ENCODE data around the gene ZNF480.
"Not testable (repeated sequence)": the region's sequence is repeated elsewhere in the genome, so short reads cannot be mapped to it uniquely, and the experiment has no call there.

The ZNF480 gene

GRCh38 chr19:52286256-52286655 lies 10.7 kb upstream of the ZNF480 start:
- H3K9me3 ChIP-seq (ENCODE audit: control insufficient read depth, insufficient read depth, low read depth, low read length): peaks cover 3% of the 10 kb centered on the region; the same call in 1 of the 2 replicates
- peaks cover 91% of the 10 kb centered on the region for H3K36me3 ChIP-seq (ENCODE audit: control insufficient read depth, insufficient read depth, low read length)
- no peaks in the 10 kb centered on the region for H3K27me3 ChIP-seq (ENCODE audit: control insufficient read depth, insufficient read depth, low read length)
- no peak overlapping the region for H3K4me3 ChIP-seq (ENCODE audit: low read depth, low read length)
- no peak overlapping the region for H3K9ac ChIP-seq (ENCODE audit: low read length)
- H3K27ac ChIP-seq (ENCODE audit: low read depth, low read length): no peak overlapping the region
- no peaks in the 10 kb centered on the region for H3K4me1 ChIP-seq (ENCODE audit: control insufficient read depth, insufficient read depth, low read length)

- no peak overlapping the region for H3K27ac ChIP-seq (ENCODE audit: low read depth, low read length)
- H3K9me3 ChIP-seq (ENCODE audit: control insufficient read depth, insufficient read depth, low read depth, low read length): peaks cover 3% of the 10 kb centered on the region; the same call in 1 of the 2 replicates
- H3K36me3 ChIP-seq (ENCODE audit: control insufficient read depth, insufficient read depth, low read length): peaks cover 52% of the 10 kb centered on the region
- no peaks in the 10 kb centered on the region for H3K27me3 ChIP-seq (ENCODE audit: control insufficient read depth, insufficient read depth, low read length)
- H3K9ac ChIP-seq (ENCODE audit: low read length): no peak overlapping the region
- H3K4me1 ChIP-seq (ENCODE audit: control insufficient read depth, insufficient read depth, low read length): no peaks in the 10 kb centered on the region
- H3K4me3 ChIP-seq (ENCODE audit: low read depth, low read length): no peak overlapping the region
Measured at GRCh38 chr19:52291781-52292180, 5.2 kb upstream of the ZNF480 start.

- not testable (repeated sequence) for H3K27me3 ChIP-seq (ENCODE audit: control insufficient read depth, insufficient read depth, low read length); H3K4me1 ChIP-seq (ENCODE audit: control insufficient read depth, insufficient read depth, low read length); H3K27ac ChIP-seq (ENCODE audit: low read depth, low read length); H3K4me3 ChIP-seq (ENCODE audit: low read depth, low read length); H3K9me3 ChIP-seq (ENCODE audit: control insufficient read depth, insufficient read depth, low read depth, low read length); H3K9ac ChIP-seq (ENCODE audit: low read length)
- H3K36me3 ChIP-seq (ENCODE audit: control insufficient read depth, insufficient read depth, low read length): peaks cover 41% of the 10 kb centered on the region
Measured at GRCh38 chr19:52292946-52293345, 4.0 kb upstream of the ZNF480 start.

- Histone ChIP-seq H3K27ac (ENCODE audit: low read depth, low read length) (no peak overlapping the region), H3K27me3 (ENCODE audit: control insufficient read depth, insufficient read depth, low read length) (no peaks in the 10 kb centered on the region), H3K9ac (ENCODE audit: low read length) (no peak overlapping the region), H3K4me3 (ENCODE audit: low read depth, low read length) (peak overlapping the region; percentile 54), H3K36me3 (ENCODE audit: control insufficient read depth, insufficient read depth, low read length) (peaks cover 39% of the 10 kb centered on the region), H3K9me3 (ENCODE audit: control insufficient read depth, insufficient read depth, low read depth, low read length) (peaks cover 25% of the 10 kb centered on the region; the same call in 1 of the 2 replicates), H3K4me1 (ENCODE audit: control insufficient read depth, insufficient read depth, low read length) (no peaks in the 10 kb centered on the region)
Measured at GRCh38 chr19:52296400-52296772, 583 bp upstream of the ZNF480 start.

GRCh38 chr19:52297601-52298364 lies 814 bp downstream of the ZNF480 start:
- H3K36me3 ChIP-seq (ENCODE audit: control insufficient read depth, insufficient read depth, low read length): peaks cover 42% of the 10 kb centered on the region
- H3K4me1 ChIP-seq (ENCODE audit: control insufficient read depth, insufficient read depth, low read length): no peaks in the 10 kb centered on the region
- H3K4me3 ChIP-seq (ENCODE audit: low read depth, low read length): peak overlapping the region; percentile 96
- peak overlapping the region; percentile 96 for H3K9ac ChIP-seq (ENCODE audit: low read length)
- peak overlapping the region; percentile 79; the same call in 1 of the 2 replicates for H3K27ac ChIP-seq (ENCODE audit: low read depth, low read length)
- H3K27me3 ChIP-seq (ENCODE audit: control insufficient read depth, insufficient read depth, low read length): no peaks in the 10 kb centered on the region
- H3K9me3 ChIP-seq (ENCODE audit: control insufficient read depth, insufficient read depth, low read depth, low read length): peaks cover 37% of the 10 kb centered on the region

GRCh38 chr19:52307275-52307674 lies 10.3 kb downstream of the ZNF480 start:
- no peak overlapping the region for H3K9ac ChIP-seq (ENCODE audit: low read length)
- H3K9me3 ChIP-seq (ENCODE audit: control insufficient read depth, insufficient read depth, low read depth, low read length): peaks cover 78% of the 10 kb centered on the region
- H3K27ac ChIP-seq (ENCODE audit: low read depth, low read length): no peak overlapping the region
- peaks cover 86% of the 10 kb centered on the region for H3K36me3 ChIP-seq (ENCODE audit: control insufficient read depth, insufficient read depth, low read length)
- H3K4me1 ChIP-seq (ENCODE audit: control insufficient read depth, insufficient read depth, low read length): no peaks in the 10 kb centered on the region
- H3K4me3 ChIP-seq (ENCODE audit: low read depth, low read length): 0 out of 2 replicates have a peak overlapping the region, but pooled peaks have one; percentile 6
- H3K27me3 ChIP-seq (ENCODE audit: control insufficient read depth, insufficient read depth, low read length): no peaks in the 10 kb centered on the region

- no peaks in the 10 kb centered on the region for H3K4me1 ChIP-seq (ENCODE audit: control insufficient read depth, insufficient read depth, low read length)
- no peak overlapping the region for H3K9ac ChIP-seq (ENCODE audit: low read length)
- H3K27ac ChIP-seq (ENCODE audit: low read depth, low read length): no peak overlapping the region
- no peak overlapping the region for H3K4me3 ChIP-seq (ENCODE audit: low read depth, low read length)
- no peaks in the 10 kb centered on the region for H3K27me3 ChIP-seq (ENCODE audit: control insufficient read depth, insufficient read depth, low read length)
- H3K36me3 ChIP-seq (ENCODE audit: control insufficient read depth, insufficient read depth, low read length): peaks cover 71% of the 10 kb centered on the region
- H3K9me3 ChIP-seq (ENCODE audit: control insufficient read depth, insufficient read depth, low read depth, low read length): peaks cover 95% of the 10 kb centered on the region
Measured at GRCh38 chr19:52322429-52322828, 25.5 kb downstream of the ZNF480 start.

GRCh38 chr19:52331757-52332156 lies 34.8 kb downstream of the ZNF480 start:
- peaks cover 62% of the 10 kb centered on the region for H3K9me3 ChIP-seq (ENCODE audit: control insufficient read depth, insufficient read depth, low read depth, low read length)
- H3K4me1 ChIP-seq (ENCODE audit: control insufficient read depth, insufficient read depth, low read length): no peaks in the 10 kb centered on the region; the same call in 1 of the 2 replicates
- H3K27me3 ChIP-seq (ENCODE audit: control insufficient read depth, insufficient read depth, low read length): no peaks in the 10 kb centered on the region
- no peak overlapping the region for H3K9ac ChIP-seq (ENCODE audit: low read length)
- no peaks in the 10 kb centered on the region; the same call in 1 of the 2 replicates for H3K36me3 ChIP-seq (ENCODE audit: control insufficient read depth, insufficient read depth, low read length)
- no peak overlapping the region for H3K4me3 ChIP-seq (ENCODE audit: low read depth, low read length)
- no peak overlapping the region for H3K27ac ChIP-seq (ENCODE audit: low read depth, low read length)

GRCh38 chr19:52335768-52336116 lies 38.8 kb downstream of the ZNF480 start:
- no peak overlapping the region; the same call in 1 of the 2 replicates for H3K27ac ChIP-seq (ENCODE audit: low read depth, low read length)
- no peaks in the 10 kb centered on the region; the same call in 1 of the 2 replicates for H3K36me3 ChIP-seq (ENCODE audit: control insufficient read depth, insufficient read depth, low read length)
- no peaks in the 10 kb centered on the region; the same call in 1 of the 2 replicates for H3K4me1 ChIP-seq (ENCODE audit: control insufficient read depth, insufficient read depth, low read length)
- no peak overlapping the region for H3K9ac ChIP-seq (ENCODE audit: low read length)
- H3K4me3 ChIP-seq (ENCODE audit: low read depth, low read length): peak overlapping the region; percentile 97
- peaks cover 40% of the 10 kb centered on the region for H3K9me3 ChIP-seq (ENCODE audit: control insufficient read depth, insufficient read depth, low read depth, low read length)
- H3K27me3 ChIP-seq (ENCODE audit: control insufficient read depth, insufficient read depth, low read length): no peaks in the 10 kb centered on the region

GRCh38 chr19:52336117-52336790 lies 39.3 kb downstream of the ZNF480 start, which contains the start of gene ZNF610:
TSS of gene ZNF610 (plus strand) at chr19:52336243. CDS start at chr19:52349173, 12,930 bp downstream.
- Histone ChIP-seq H3K36me3 (ENCODE audit: control insufficient read depth, insufficient read depth, low read length) (no peaks in the 10 kb centered on the region; the same call in 1 of the 2 replicates), H3K4me1 (ENCODE audit: control insufficient read depth, insufficient read depth, low read length) (no peaks in the 10 kb centered on the region; the same call in 1 of the 2 replicates), H3K27ac (ENCODE audit: low read depth, low read length) (peak within 1 kb of the TSS; percentile 86), H3K9ac (ENCODE audit: low read length) (peak within 1 kb of the TSS; percentile 93), H3K9me3 (ENCODE audit: control insufficient read depth, insufficient read depth, low read depth, low read length) (peaks cover 34% of the 10 kb centered on the region), H3K27me3 (ENCODE audit: control insufficient read depth, insufficient read depth, low read length) (no peaks in the 10 kb centered on the region), H3K4me3 (ENCODE audit: low read depth, low read length) (peak within 1 kb of the TSS; percentile 97)
